ENCODE results near the gene KCNE2.

Gene KCNE2

DNA sequence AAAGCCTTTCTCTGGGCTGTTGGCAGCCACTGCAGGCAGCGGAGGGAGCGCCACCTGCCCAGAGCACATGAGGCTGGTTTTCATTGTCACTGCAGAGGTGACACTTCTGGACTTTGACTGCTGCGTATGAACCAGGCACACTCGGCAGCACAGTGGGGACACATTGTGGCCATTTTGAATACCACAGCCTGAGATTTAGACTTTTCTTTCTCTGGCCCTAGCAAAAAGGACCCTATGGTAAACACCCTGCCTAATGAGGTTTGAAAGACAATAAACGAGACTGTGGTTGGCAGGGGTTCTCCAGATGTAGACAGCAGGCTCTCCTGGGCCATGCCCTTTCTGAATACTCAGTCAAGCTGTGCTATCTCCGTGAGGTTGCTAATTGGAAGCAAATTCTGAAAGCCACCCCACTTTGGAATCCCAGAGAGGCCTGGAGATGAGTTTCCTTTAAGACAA, 12.0 kb upstream of the KCNE2 start:
- H3K4me3 ChIP-seq (ENCODE audit: low read depth, low read length) = no peak overlapping the region
- peak; percentile 60 for TF ChIP-seq CTCF (IDR thresholded peaks at IDR 0.05; ENCODE audit: borderline replicate concordance, insufficient read depth, low read depth, low read length)

GRCh38 chr21:34352556-34352955, 11.2 kb upstream of the KCNE2 start:
- TF ChIP-seq CTCF (IDR thresholded peaks at IDR 0.05; ENCODE audit: borderline replicate concordance, insufficient read depth, low read depth, low read length) = no peak

GRCh38 chr21:34353182-34353581, 10.6 kb upstream of the KCNE2 start:
- TF ChIP-seq CTCF (IDR thresholded peaks at IDR 0.05; ENCODE audit: borderline replicate concordance, insufficient read depth, low read depth, low read length) = no peak
- H3K4me3 ChIP-seq (ENCODE audit: low read depth, low read length) = no peak overlapping the region

More at GRCh38 chr21:34352556-34352955, 11.2 kb upstream of the KCNE2 start:
- H3K4me3 ChIP-seq (ENCODE audit: low read depth, low read length) = no peak overlapping the region

DNA sequence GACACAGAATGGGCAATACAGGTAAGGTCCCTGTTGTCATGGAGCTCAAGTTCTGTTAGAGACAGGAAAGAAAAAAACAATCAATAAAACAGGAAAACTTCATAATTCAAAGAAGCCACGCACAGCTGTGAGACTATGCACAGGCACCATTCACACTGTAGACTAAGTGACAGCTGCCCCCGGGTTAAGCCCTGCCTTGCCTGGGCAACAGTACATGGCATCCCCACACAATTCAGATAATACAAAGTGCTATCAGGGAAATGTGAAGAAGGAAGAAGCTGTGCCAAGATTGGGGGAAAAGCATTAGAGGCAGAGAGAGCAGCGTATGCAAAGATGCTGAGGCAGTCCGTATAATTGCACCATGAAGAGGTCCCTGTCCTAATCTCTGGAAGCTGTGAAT, 9.0 kb upstream of the KCNE2 start:
- no peak overlapping the region for H3K4me3 ChIP-seq (ENCODE audit: low read depth, low read length)
- TF ChIP-seq CTCF (IDR thresholded peaks at IDR 0.05; ENCODE audit: borderline replicate concordance, insufficient read depth, low read depth, low read length) = no peak

DNA sequence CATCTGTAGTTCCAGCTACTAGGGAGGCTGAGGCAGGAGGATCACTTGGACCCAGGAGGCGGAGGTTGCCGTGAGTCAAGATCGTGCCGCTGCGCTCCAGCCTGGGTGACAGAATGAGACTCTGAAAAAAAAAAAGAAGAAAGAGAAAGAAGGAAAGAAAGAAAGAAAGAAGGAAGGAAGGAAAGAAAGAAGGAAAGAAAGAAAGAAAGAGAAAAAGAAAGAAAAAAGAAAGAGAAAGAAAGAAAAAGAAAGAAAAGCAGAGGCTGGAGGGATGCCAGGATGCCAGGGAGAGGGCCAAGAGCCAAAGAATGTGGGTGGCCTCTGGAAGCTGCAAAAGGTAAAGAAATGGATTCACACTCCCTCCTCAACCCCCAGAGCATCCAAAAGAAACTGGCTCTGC, 8.2 kb upstream of the KCNE2 start:
- TF ChIP-seq CTCF (IDR thresholded peaks at IDR 0.05; ENCODE audit: borderline replicate concordance, insufficient read depth, low read depth, low read length) = no peak
- no peak overlapping the region for H3K4me3 ChIP-seq (ENCODE audit: low read depth, low read length)

- TF ChIP-seq CTCF (IDR thresholded peaks at IDR 0.05; ENCODE audit: borderline replicate concordance, insufficient read depth, low read depth, low read length) = no peak
- no peak overlapping the region for H3K4me3 ChIP-seq (ENCODE audit: low read depth, low read length)
Measured at GRCh38 chr21:34357889-34358288, 5.9 kb upstream of the KCNE2 start.

DNA sequence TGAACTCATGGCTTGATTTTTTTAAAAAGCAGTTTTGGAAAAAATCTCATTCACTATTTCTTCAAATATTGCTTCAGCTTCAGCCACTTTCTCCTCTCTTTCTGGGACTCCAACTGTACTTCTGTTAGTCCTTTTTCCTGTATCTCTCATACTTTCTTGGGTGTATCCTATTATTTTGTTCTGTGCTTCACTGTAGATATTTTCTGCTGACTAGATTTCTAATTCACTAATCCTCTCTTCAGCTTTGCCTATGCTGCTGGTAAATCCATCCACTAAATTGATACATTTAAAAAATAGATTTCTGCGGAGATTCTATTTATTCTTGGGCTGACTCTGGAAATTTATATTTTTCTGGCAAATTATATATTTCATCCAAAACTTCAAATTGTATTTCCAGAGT, 4.9 kb upstream of the KCNE2 start:
- TF ChIP-seq CTCF (IDR thresholded peaks at IDR 0.05; ENCODE audit: borderline replicate concordance, insufficient read depth, low read depth, low read length) = no peak
- no peak overlapping the region for H3K4me3 ChIP-seq (ENCODE audit: low read depth, low read length)
